ENCODE data around the gene SELENON. TPM values are rescaled to one million over a fixed set of nuclear protein-coding genes. Genes with fewer than 3 reads are reported as not detected.

The SELENON gene
- total RNA-seq, 1 experiment from 2014 or later, result 40.6 TPM

GRCh38 chr1:25866288-25866687 is 66.3 kb downstream of the SELENON start:
- H3K9me3 Mint-ChIP-seq (ENCODE audit: low read depth, unreplicated experiment), result no peaks in the 10 kb centered on the region
- peaks cover 30% of the 10 kb centered on the region for H3K36me3 Mint-ChIP-seq (ENCODE audit: insufficient read depth, unreplicated experiment)
- intact Hi-C loops (cut with micrococcal nuclease; ENCODE audit: unreplicated experiment), result no loop called here
- no peak overlapping the region for H3K27ac Mint-ChIP-seq (ENCODE audit: unreplicated experiment)
- no peaks in the 10 kb centered on the region for H3K27me3 Mint-ChIP-seq (ENCODE audit: unreplicated experiment)
- DNase-seq, result no peak
- no TSS peak for BruUV-seq (replicated peaks)
- peaks cover 16% of the 10 kb centered on the region for H3K4me1 Mint-ChIP-seq (ENCODE audit: low read depth, unreplicated experiment)
- CTCF ChIA-PET, result no interaction called here
- H3K4me3 Mint-ChIP-seq (ENCODE audit: low read depth, unreplicated experiment), result no peak overlapping the region
- no peak for TF ChIP-seq CTCF (IDR thresholded peaks at IDR 0.05; ENCODE audit: unreplicated experiment)

GRCh38 chr1:25867210-25867991 is 67.4 kb downstream of the SELENON start:
- no peaks in the 10 kb centered on the region for H3K27me3 Mint-ChIP-seq (ENCODE audit: unreplicated experiment)
- intact Hi-C loops (cut with micrococcal nuclease; ENCODE audit: unreplicated experiment), result no loop called here
- TF ChIP-seq CTCF (IDR thresholded peaks at IDR 0.05; ENCODE audit: unreplicated experiment), result no peak
- H3K9me3 Mint-ChIP-seq (ENCODE audit: low read depth, unreplicated experiment), result no peaks in the 10 kb centered on the region
- peaks cover 10% of the 10 kb centered on the region for H3K4me1 Mint-ChIP-seq (ENCODE audit: low read depth, unreplicated experiment)
- BruUV-seq (replicated peaks), result no TSS peak
- H3K36me3 Mint-ChIP-seq (ENCODE audit: insufficient read depth, unreplicated experiment), result peaks cover 30% of the 10 kb centered on the region
- H3K4me3 Mint-ChIP-seq (ENCODE audit: low read depth, unreplicated experiment), result peak overlapping the region; percentile 36
- DNase-seq, result peak; percentile 54
- CTCF ChIA-PET, result interaction anchor here (0.6 to 1.3 kb wide), 2 partner anchors 28 to 1782 kb away, joined by 3 to 8 read pairs; no protein-coding TSS in a partner anchor
- peak overlapping the region; percentile 89 for H3K27ac Mint-ChIP-seq (ENCODE audit: unreplicated experiment)

Other genes starting within 250 kb of the SELENON start
- 0.14 and 0.37 TPM in 2 replicates for gene MAN1C1, start 183.4 kb upstream of the SELENON start, total RNA-seq (2022)
- 21.3 and 23.2 TPM in 2 replicates for gene MTFR1L, start 19.8 kb downstream of the SELENON start, total RNA-seq (2022)
- 7.7 and 10.6 TPM in 2 replicates for gene AUNIP, start 59.3 kb downstream of the SELENON start, total RNA-seq (2022)
- gene PAQR7, start 75.5 kb downstream of the SELENON start, total RNA-seq (2022), result 13.6 and 15.9 TPM in 2 replicates
- 205 and 242 TPM in 2 replicates for gene STMN1, start 106.2 kb downstream of the SELENON start, total RNA-seq (2022)
- 8.4 and 11.5 TPM in 2 replicates for gene PAFAH2, start 197.9 kb downstream of the SELENON start, total RNA-seq (2022)
- gene EXTL1, start 221.6 kb downstream of the SELENON start, total RNA-seq (2022), result not detected in 2 replicates
- not detected in 2 replicates for gene SLC30A2, start 245.9 kb downstream of the SELENON start, total RNA-seq (2022)

Data from Calu3 (cell line).